T-helper 2 cell (primary cell): ENCODE data around the gene SERPINB2.
"Not testable (repeated sequence)": the region's sequence is repeated elsewhere in the genome, so short reads cannot be mapped to it uniquely, and the experiment has no call there.

Experiments
- DNase-seq, 5 experiments: peaks; one replicate each; pipeline versions ENCODE4 v3.0.0 to v3.0.0-alpha.2; 2012 to 2022

Gene SERPINB2

DNA sequence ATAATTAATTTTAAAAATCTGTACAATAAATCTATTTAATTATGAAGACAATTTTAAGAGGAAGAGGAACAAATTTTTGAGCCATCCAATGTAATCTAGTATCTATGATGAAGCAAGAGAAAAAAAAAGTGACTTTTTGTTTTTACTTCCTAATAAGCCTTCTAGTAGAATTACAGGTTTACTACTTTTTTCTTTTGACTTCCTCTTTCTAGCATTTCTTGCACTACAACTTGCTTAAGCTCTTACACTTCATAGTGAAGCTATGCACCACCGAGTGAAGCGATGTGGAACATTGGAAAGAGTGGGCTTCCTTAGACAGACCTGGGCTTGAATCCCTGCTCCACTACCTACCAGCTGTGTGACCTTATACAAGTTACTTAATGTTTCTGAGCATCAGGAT, 2.1 kb downstream of the SERPINB2 start:
- no peak for DNase-seq

DNA sequence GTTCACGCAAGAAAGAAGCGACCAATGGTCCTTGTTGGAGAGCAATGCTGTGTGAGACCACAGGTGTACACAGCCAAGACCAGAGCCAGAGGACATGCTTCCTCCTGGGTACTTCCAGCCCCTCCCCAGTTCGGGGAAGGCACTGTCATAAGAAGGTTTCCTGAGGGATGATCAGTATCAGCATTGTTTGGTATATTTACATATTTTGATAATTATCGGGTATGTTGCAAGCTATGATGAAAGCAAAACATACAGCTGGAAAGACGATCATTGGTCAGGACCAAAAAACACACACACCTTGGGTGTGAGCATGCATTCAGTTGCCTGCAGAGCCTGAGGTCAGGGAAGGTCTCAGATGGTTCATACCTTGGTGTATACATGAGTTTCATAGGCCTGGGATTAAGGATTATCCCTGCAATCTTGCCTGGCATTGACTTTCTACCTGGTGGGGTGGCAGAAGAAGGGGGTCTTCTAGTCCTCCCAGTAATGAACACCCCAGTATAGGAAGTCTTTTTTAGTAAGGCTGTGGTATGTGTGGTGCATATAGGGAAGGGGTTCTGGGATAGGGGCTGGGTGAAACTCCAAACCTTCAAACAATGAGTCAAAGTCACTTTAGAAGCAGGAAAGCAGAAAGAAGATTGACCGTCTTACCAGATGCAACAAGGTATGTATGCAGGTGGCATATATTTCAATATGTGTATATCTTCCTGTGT, 2.9 kb downstream of the SERPINB2 start:
- no peak for DNase-seq

DNA sequence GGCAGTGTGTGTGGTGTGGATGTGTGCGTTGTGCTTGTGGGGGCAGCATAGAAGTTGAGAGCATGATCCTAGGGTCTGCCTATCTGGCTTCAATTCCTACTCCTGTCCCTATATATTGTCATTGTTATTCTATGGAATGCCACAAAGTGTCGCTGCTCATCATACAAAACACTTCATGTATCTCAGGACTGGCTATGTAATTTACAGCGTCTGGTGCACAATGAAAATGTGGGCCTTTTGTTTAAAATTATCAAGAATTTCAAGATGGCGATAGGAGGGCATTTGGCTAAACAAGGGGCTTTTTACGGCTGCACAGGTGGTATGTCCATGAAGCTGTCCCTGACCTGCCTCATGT, 3.4 kb downstream of the SERPINB2 start:
- DNase-seq, result peak in 1 of 5 experiments; percentile 9

DNA sequence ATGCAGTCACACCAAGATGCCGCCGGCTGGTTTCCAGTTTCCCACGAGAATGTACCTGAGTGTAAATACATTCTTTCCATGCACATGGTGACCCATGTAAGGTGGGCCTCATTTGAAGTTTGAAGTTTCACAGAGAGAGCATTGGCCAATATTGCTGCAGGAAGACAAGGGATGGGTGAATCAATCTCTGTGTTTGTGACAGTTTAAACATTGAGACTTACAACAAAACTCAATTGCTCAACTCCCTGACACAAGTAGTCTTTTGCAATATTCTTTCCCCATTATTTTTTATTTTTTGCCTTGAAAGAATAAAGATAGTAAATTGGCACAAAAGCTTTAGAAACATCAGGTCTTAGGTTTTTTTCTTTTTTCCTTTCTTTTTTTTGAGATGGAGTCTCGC, 5.1 kb downstream of the SERPINB2 start:
- DNase-seq, result no peak

DNA sequence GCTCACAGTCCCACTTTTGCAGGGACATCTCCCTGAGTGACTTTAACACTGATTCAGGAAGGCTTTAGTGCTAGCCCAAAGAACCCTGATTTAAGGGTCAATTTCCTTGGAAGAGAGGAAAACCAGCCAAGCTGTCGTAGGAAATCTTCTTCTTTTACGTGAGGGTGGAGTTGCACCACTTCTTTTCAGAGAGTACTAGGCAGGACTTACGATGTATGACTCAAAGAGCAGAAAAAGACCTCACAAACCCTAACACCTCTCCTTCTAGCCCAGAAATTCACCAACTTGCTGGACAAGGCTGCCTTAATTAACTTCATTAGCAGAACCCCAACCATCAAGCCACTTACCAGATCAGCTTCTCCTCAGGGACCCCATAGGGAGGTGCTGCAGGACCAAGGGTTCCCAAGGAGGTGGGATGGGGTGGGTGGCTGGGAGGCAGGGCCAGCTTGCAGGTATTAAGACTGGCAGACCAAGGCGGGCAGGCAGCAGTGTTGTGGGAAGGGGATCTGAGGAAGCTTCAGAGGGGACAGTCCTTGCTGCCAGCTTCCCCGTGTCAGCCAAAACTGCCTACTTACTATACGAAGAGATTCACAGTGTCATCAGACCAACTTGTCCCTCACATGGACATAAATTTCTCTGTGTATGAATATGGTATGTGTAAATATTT, 6.7 kb downstream of the SERPINB2 start:
- no peak for DNase-seq

DNA sequence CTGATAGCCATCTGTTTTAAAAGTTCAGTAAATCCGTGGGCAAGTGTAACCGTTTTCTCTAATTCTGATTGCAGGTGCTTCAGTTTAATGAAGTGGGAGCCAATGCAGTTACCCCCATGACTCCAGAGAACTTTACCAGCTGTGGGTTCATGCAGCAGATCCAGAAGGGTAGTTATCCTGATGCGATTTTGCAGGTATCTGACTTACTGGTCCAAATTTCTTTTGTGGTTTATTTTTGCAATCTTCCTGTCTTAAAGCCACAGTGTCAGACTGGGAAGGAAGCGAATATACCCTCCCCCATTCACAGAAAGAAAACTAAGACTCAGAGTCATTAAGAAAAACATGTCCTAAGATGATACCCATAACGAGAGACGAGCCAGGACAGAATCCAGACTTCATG, 7.7 kb downstream of the SERPINB2 start:
- no peak for DNase-seq

DNA sequence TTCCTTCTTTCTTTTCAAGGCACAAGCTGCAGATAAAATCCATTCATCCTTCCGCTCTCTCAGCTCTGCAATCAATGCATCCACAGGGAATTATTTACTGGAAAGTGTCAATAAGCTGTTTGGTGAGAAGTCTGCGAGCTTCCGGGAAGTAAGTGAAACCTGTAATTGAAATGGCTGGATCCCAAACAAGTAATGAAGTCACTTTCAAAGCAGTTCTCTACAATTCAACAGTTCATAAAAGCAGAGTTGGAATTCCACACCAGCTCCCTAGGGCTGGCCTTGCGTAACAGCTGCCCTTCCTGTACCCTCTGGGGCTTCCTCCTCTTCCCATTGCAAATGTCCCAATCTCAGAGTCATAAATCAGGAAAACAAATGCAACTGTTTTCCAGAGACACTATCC, 9.6 kb downstream of the SERPINB2 start:
- DNase-seq, result no peak

DNA sequence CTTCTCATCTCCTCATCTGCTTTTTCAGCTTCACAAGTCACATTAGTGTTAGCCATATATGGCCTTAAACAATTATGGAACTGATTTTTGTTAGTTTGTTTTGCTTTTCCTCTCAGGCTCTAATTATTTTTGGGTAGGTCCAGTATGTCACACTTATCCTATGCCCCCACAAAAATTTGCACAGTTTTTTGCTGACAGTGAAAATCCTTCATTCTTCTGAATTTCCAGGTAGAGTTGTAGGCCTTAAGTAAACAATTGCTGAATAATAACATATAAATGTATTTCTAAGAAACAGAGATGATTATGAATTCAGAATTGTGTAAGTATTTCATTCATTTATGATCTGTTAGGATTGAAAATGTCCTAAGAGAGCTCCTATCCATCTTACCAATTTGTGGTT, 11.7 kb downstream of the SERPINB2 start:
- DNase-seq, result no peak

DNA sequence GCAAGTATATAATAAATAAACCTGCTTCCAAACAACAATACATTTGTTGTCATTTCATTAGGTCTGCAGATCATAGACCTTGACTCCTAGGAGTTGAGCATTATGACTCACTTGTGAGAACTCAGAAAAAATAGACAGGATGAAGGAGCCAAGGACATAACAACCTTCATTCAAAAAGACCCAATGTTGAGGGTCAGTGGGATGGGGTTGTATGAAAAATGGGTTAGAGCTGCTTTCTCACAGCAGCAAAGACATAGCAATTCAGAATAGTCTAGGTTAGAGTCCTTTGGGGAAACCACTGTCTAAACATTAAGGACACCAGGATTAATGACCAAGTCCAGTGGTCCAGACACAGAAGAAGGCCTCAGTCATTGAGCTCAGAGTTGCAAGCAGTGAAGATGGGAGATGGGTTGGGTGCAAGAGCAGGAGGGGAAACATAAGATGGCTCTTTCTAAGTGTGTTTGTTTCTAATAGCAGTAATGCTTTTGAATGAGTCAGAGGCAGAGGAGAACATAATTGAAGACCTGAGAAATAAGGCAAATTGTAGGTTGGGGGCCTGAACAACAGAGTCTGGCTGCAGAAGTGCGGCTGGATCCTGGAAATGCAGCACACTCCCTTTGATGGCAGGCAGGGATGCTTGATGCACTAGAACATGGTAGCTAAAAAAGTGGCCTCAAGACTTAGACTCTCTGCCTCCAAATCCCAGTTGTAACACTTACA, 16.5 kb downstream of the SERPINB2 start:
- no peak for DNase-seq

DNA sequence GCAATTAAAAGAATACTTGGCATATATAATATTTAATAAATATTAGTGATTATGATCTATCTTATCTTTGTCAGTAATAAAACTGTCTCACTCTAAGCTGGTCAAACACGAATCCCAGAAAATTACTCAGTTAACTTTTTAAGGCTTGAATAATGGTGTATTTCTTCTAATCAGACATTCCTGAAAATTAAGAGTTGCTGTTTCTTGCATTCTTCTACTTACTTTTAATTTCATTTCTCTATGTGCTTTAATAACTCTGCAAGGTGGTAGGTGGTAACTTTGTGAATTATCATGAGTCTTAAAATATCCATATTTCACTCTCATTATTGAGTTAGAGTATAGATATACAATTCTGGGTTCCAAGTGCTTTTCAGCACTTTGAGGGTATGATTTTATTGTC, 17.2 kb downstream of the SERPINB2 start:
- no peak for DNase-seq

DNA sequence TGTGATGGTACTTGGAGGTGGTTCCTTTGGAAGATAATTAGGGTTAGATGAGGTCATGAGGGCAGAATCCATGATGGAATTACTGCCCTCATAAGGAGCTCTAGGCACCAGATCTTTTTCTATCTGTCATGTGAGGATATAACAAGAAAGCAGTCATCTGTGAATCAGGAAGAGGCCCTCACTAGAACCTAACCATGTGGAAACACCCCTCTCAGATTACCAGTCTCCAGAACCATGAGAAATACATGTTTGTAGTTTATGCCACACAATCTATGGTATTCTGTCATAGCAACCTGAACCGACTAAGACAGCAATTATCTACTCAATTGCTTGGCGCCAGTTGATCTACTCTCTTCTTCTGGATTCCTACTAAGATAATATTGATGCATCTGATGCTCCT, 17.9 kb downstream of the SERPINB2 start:
- no peak for DNase-seq

DNA sequence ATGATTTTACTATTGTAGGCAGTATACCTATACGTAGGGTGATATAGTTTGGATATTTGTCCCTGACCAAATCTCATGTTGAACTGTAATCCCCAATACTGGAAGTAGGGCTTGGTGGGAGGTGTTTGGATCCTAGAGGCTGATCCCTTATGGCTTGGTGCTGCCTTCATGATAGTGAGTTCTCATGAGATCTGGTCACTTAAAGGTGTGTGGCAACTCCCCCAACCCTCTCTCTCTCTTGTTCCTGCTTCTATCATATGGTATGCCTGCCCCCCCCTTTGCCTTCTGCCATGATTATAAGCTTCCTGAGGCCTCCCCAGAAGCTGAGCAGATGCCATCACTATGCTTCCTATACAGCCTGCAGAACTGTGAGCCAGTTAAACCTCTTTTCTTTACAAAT, 18.6 kb downstream of the SERPINB2 start:
- DNase-seq, result no peak

DNA sequence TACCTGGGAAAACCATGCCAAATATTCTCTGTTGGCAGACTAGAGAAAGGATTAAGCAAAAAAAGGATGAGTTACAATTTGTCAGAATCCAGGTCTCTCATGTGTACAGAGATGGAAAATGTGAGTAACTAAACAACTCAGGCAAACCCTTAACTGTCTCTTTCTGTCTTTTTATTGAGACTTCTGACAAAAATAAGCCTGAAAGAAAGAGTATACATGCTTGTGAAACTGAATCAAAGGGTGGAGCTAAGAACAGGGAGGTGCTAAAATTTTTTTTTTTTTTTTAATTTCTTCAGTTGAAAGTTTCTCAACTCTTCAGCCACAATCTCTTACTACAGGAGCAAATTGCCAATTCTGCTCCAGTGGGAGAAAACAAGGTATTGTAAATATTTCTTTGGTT, 20.2 kb downstream of the SERPINB2 start, which contains the start of gene SERPINB10:
Gene SERPINB10, plus strand, starts transcription at position 295 of the 400 bp plus-strand sequence. CDS start 7,553 bp downstream, outside the sequence.
- no peak for DNase-seq

DNA sequence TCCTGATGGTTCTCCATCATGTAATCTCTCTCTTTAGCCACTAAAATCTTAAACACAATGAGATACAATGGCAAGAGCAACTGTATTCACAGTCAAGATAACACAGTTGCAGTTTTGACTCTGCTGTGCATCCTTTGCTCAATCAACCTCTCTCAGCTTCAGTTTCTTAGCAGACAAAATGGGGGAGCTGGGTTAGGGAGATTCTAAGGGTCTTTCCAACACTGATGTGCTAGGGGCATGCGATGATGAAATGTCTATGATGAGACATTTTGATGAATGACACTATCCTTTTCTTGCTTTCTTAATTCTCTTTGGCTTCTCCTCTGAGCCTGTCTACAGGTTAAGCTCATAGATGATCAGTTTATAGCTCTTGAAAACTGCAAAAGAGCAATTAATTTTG, 21.4 kb downstream of the SERPINB2 start:
- DNase-seq, result no peak

DNA sequence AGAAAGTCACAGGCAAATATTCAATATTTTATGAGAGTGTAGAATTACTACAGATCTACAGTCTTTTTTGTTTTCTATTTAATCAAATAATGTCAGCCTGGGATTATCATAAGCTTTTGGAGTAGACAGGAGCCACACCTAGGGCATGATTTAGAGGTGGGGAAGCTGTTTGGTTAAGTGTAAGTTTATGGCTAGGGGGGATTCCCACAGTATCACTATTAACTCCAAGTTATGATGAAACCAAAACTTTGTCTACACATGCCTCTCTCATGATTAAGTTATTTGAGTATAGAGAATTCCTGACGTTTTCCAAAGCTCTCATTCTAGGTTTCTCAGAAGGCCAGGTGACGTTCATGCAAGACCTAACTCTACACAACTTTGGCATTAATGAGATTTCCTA, 22.4 kb downstream of the SERPINB2 start:
- DNase-seq, result no peak

DNA sequence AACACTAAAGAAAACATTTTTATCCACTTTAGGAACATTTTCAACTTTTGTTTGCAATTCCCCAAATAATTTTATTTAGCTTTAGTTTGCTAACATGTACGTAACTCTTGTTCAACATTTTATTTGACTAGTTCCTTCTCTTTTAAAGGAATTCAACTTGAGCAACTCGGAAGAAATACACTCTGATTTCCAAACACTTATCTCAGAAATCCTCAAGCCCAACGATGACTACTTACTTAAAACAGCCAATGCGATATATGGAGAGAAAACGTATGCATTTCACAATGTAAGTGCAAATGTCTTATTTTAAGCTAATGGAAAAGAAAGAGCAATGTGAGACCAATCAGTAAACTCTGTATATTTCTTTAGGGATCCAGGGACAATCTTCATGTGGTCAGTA, 30.3 kb downstream of the SERPINB2 start:
- DNase-seq, result no peak

DNA sequence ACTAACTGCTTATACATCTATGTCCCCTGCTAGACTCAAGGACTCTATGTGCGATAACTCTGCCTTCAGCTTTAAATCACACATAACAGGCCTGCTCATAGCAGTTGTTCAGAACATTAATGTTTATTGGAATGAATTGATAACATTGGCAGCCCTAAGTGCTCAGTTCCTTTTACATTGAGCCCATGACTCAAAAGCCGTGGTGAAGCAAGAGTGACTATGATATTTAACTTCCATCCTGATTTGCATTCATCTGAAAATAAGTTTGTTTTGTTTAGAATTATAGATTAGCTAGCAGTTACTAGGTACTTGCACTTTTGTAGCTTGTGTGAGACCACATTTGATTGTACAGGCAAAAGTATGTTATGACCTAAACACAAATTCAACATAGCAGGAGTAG, 34.5 kb downstream of the SERPINB2 start:
- no peak for DNase-seq

DNA sequence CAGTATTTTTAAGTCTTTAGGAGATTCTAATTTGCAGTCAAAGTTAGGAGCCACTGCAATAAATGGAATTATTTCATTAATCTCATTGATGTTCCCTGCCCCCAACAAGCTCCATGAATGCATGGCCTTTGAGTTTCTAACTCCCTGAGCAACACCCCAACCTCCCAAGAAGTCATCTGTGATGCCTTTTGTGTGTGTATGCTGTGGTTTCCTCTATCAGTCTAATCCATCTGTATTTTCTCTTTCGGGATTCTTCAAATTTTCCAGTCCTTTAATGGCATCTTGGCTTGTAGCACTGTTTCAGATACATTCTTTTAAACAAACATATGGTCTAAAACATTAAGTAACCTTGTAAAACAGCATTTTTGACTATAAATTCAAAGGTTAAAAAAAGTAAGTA, 37.0 kb downstream of the SERPINB2 start:
- no peak for DNase-seq

DNA sequence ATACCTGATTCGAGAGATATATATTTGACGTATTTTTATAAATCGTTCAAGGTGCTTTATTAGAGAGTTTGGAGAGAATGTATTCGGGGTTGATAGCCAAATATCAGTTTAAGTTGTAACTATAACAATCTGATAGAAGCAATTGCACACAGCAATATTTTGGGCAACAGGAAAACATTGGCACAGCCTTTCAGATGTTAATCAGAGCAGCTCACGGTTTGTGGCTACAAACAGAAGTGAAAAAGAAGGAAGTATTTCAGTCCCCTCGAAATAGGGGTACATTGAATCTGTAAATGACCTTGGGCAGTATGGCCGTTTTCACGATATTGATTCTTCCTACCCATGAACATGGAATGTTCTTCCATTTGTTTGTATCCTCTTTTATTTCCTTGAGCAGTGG, 40.8 kb downstream of the SERPINB2 start:
- DNase-seq, result no peak

DNA sequence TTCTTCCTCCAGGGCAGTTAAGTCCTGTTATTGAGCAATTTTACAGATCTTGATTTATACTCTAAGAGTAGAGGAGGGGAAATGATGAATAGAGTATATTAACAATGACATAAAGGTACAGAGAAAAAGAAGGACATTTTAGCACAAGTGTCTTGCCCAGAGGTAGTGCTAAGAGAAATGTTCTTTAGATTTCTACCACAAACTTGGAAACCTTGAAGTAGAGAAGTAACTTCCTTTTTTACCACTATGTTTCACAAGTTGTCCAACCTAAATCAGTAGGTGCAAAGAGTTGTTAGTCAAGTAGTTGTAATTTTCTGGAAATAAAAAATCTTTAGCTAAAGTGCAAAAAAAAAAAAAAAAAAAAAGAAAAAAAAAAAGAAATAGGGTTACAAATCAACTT, 41.9 kb downstream of the SERPINB2 start:
- not testable (repeated sequence) for DNase-seq

DNA sequence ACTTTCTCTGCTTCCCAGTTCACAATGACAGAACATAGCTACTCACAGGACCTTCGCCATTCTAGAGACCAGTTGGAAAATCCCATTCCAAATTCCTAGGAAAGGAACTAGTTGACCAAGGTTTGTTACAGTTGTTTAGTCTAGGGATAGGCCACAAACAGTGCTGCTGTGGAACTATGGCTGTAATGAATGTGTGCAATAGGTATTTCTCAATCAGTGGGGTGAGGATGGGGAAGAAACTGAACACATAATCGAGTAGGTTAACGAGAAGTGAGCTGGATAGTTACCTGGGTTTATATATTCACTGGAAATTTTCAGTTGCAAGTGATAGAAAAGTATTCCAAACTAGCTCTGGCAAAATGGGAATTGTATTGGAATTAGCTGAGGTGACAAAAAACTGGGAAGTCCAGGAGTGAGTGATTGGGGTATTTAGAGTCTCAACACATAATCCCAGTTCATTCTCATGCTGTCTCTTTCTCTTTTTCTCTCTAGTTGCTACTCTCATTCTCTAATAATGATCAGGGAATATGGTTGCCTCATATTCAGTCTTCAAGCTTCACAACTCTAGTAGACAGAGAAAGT, 43.4 kb downstream of the SERPINB2 start:
- no peak for DNase-seq

DNA sequence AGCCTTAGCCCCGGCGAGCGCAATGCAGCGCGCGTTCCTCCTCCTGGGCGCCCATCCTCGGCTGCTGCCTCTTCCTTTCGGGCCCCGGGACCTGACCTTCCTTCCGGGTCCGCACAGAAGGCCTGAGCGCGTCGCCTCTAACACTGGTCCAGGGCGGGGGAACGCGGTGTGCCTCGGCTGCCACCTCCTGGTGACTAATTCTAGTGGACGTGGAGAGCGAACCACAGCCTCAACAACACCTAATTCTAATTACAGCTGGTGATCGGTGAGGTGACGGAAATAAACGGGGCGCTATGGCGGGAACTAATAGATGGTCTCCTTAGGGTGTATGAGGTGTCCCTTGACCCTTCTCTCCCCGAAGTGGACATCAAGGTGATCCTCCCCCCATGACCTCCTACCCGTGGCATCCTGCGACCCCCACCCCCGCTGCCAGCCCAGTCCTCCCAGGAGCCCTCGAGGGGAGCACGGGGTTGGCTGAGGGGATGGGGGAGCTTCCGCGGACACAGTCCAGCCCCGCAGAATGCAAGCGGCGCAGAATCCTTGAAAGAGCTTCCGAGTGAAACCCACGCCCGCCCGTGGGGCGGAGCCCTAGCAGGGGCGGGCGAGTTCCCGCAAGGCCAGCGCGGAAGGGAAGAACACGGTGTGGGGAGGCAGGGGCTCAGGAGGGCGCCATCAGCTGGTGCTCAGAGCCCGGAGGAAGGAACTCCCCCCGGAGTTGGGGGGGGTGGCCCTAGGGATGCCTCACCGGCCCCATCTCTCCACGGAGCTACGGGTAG, 48.8 kb downstream of the SERPINB2 start:
- peak in 4 of 5 experiments; percentile 27 to 73 (median 43) for DNase-seq

DNA sequence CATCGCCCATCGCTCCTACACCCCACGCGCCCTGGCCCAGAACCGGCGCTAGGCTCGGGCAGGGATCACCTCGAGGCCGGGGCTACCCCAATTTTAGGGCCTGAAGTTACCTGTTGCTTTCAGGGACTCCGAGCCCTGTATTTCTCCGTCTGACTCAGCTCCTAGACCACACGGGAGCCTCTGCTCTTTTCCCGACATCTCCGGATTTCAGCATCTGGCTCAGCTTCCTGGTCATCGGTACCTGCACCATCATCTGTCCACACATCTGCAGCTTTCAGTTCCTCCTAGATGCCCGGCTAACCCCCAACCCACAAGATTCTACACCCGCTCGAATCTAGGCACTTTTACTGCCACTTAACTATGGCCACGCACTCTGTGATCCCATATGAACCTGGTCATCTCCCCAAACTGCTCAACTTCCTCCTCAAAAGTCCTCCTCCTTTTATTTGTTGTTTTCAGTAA, 49.5 kb downstream of the SERPINB2 start:
- no peak for DNase-seq
